Neural cell (in vitro differentiated cells): Measurements from ENCODE around the gene TRMT2A. TPM values are rescaled to one million over a fixed set of nuclear protein-coding genes. Genes with fewer than 3 reads are reported as not detected.

ENCODE experiments used
- H2AFZ ChIP-seq: fragments of 200-600, 300-800 bp; sonication (generic), shearing (Covaris generic); 2 replicates; pipeline ENCODE4 v1.6.0; 2014; ENCODE audit warnings: low read depth, mild to moderate bottlenecking, antibody characterized with exemption, low read length, moderate library complexity
- H3F3A ChIP-seq: fragments of 200-600 bp; shearing (Covaris generic); 2 replicates; pipeline ENCODE4 v1.6.1; 2016; ENCODE audit warnings: mild to moderate bottlenecking, moderate library complexity, mixed read lengths, antibody characterized with exemption, low read length; ENCODE audit not compliant: insufficient read depth, poor library complexity, severe bottlenecking
- H3K27ac ChIP-seq: fragments of 200-600, 300-800 bp; sonication (generic), shearing (Covaris generic); 2 replicates; pipeline ENCODE4 v1.5.1; 2014; ENCODE audit warnings: mild to moderate bottlenecking, low read length, moderate library complexity
- H3K27me3 ChIP-seq: fragments of 300-800, 200-600 bp; sonication (generic), shearing (Covaris generic); 2 replicates; pipeline ENCODE4 v1.6.0; 2014; ENCODE audit warnings: mild to moderate bottlenecking, low read depth, low read length, moderate library complexity; ENCODE audit not compliant: insufficient read depth
- H3K36me3 ChIP-seq: fragments of 300-800, 200-600 bp; sonication (generic), shearing (Covaris generic); 2 replicates; pipeline ENCODE4 v1.5.1; 2014; ENCODE audit warnings: mild to moderate bottlenecking, antibody characterized with exemption, low read length, moderate library complexity; ENCODE audit not compliant: insufficient read depth
- H3K4me2 ChIP-seq: fragments of 300-800, 200-600 bp; sonication (generic), shearing (Covaris generic); 2 replicates; pipeline ENCODE4 v1.6.0; 2014; ENCODE audit warnings: mild to moderate bottlenecking, low read length
- H3K4me3 ChIP-seq: fragments of 300-800, 200-600 bp; sonication (generic), shearing (Covaris generic); 2 replicates; pipeline ENCODE4 v1.5.1; 2014; ENCODE audit warnings: mild to moderate bottlenecking, low read length, moderate library complexity
- H3K79me2 ChIP-seq: fragments of 200-600 bp; shearing (Covaris generic); replicated peaks from 2 replicates; pipeline ENCODE4 v1.6.0; 2014; ENCODE audit warnings: mild to moderate bottlenecking, low read length, moderate library complexity; ENCODE audit not compliant: insufficient read depth
- H3K9ac ChIP-seq: fragments of 300-800, 200-600 bp; sonication (generic), shearing (Covaris generic); 2 replicates; pipeline ENCODE4 v1.6.1; 2016; ENCODE audit warnings: mild to moderate bottlenecking, low read length, mixed read lengths
- H3K9me2 ChIP-seq: fragments of 200-600 bp; shearing (Covaris generic); 2 replicates; pipeline ENCODE4 v1.6.1; 2016; ENCODE audit warnings: mild to moderate bottlenecking, low read length, mixed read lengths; ENCODE audit not compliant: insufficient read depth
- H3K9me3 ChIP-seq: fragments of 200-600, 300-800 bp; sonication (generic), shearing (Covaris generic); 2 replicates; pipeline ENCODE4 v1.6.1; 2016; ENCODE audit warnings: mild to moderate bottlenecking, mixed run types, low read length, moderate library complexity, mixed read lengths
- H4K20me1 ChIP-seq: fragments of 200-600 bp; shearing (Covaris generic); 2 replicates; pipeline ENCODE4 v1.6.1; 2016; ENCODE audit warnings: mild to moderate bottlenecking, mixed run types; ENCODE audit not compliant: insufficient read depth
- CTCF ChIP-seq: fragments of 450-650 bp; IDR thresholded peaks from 2 replicates; pipeline ENCODE4 v1.5.1; 2014; ENCODE audit warnings: antibody characterized with exemption, mild to moderate bottlenecking, moderate library complexity; ENCODE audit not compliant: poor library complexity, severe bottlenecking
- EP300 ChIP-seq: fragments of 450-650 bp; conservative IDR thresholded peaks from 2 replicates; pipeline ENCODE4 v1.6.1; 2014; ENCODE audit warnings: antibody characterized with exemption, mild to moderate bottlenecking, moderate library complexity; ENCODE audit not compliant: poor library complexity, severe bottlenecking
- EZH2 ChIP-seq: fragments of 200-600, 300-800 bp; shearing (Covaris generic), sonication (generic); IDR thresholded peaks from 2 replicates; pipeline ENCODE4 v1.6.1; 2014; ENCODE audit warnings: antibody characterized with exemption, low read length, borderline replicate concordance, mild to moderate bottlenecking; ENCODE audit not compliant: insufficient read depth, poor library complexity, severe bottlenecking
- MXI1 ChIP-seq: fragments of 450-650 bp; conservative IDR thresholded peaks from 2 replicates; pipeline ENCODE4 v1.6.1; 2014; ENCODE audit warnings: antibody characterized with exemption, mild to moderate bottlenecking; ENCODE audit not compliant: poor library complexity, severe bottlenecking
- POLR2AphosphoS5 ChIP-seq: IDR thresholded peaks from 2 replicates; pipeline ENCODE4 v1.6.1; 2012
- RAD21 ChIP-seq: fragments of 450-650 bp; conservative IDR thresholded peaks from 2 replicates; pipeline ENCODE4 v1.6.1; 2014; ENCODE audit warnings: antibody characterized with exemption, mild to moderate bottlenecking, moderate library complexity
- REST ChIP-seq: IDR thresholded peaks from 2 replicates; pipeline ENCODE4 v1.6.1; 2012; ENCODE audit warnings: borderline replicate concordance
- SMC3 ChIP-seq: fragments of 450-650 bp; conservative IDR thresholded peaks from 2 replicates; pipeline ENCODE4 v1.6.1; 2014; ENCODE audit warnings: antibody characterized with exemption, mild to moderate bottlenecking, moderate library complexity; ENCODE audit not compliant: poor library complexity
- TAF1 ChIP-seq: IDR thresholded peaks from 2 replicates; pipeline ENCODE4 v1.6.1; 2012; ENCODE audit warnings: low read depth
- polyA plus RNA-seq: library from polyadenylated mRNA; depleted of rRNA; stranded (reverse); fragments of >200 nt; gene quantifications from 2 replicates; pipeline ENCODE4 v1.2.3, GENCODE V29; 2014

The TRMT2A gene
- polyA plus RNA-seq, 1 donor from 2014 or later: 96.7 TPM

GRCh38 chr22:20145206-20145831 lies 28.3 kb upstream of the TRMT2A start:
- H2AFZ ChIP-seq: no peak overlapping the region
- no peaks in the 10 kb centered on the region for H4K20me1 ChIP-seq
- H3K27me3 ChIP-seq: no peaks in the 10 kb centered on the region
- no peak overlapping the region for H3K27ac ChIP-seq
- no peak overlapping the region for H3K4me2 ChIP-seq
- H3K9ac ChIP-seq: no peak overlapping the region
- H3K36me3 ChIP-seq: no peaks in the 10 kb centered on the region
- H3K9me2 ChIP-seq: no peaks in the 10 kb centered on the region
- H3K4me3 ChIP-seq: no peak overlapping the region
- H3K9me3 ChIP-seq: no peaks in the 10 kb centered on the region
- no peaks in the 10 kb centered on the region for H3F3A ChIP-seq
- H3K79me2 ChIP-seq: no peaks in the 10 kb centered on the region
- TF ChIP-seq CTCF: no peak
- no peak for TF ChIP-seq REST
- no peak for TF ChIP-seq TAF1
- TF ChIP-seq RAD21: no peak
- TF ChIP-seq SMC3: no peak
- TF ChIP-seq POLR2AphosphoS5: no peak
- TF ChIP-seq EZH2: no peak
- no peak for TF ChIP-seq MXI1
- TF ChIP-seq EP300: no peak

- Histone ChIP-seq H3F3A (no peaks in the 10 kb centered on the region), H3K9ac (no peak overlapping the region), H2AFZ (no peak overlapping the region), H3K4me2 (no peak overlapping the region), H3K27ac (no peak overlapping the region), H3K4me3 (no peak overlapping the region), H3K9me2 (no peaks in the 10 kb centered on the region), H3K79me2 (no peaks in the 10 kb centered on the region), H3K9me3 (no peaks in the 10 kb centered on the region), H3K27me3 (no peaks in the 10 kb centered on the region), H4K20me1 (no peaks in the 10 kb centered on the region), H3K36me3 (no peaks in the 10 kb centered on the region)
- TF ChIP-seq EZH2: no peak
- TF ChIP-seq CTCF: no peak
- no peak for TF ChIP-seq TAF1
- TF ChIP-seq MXI1: no peak
- TF ChIP-seq POLR2AphosphoS5: no peak
- TF ChIP-seq SMC3: no peak
- TF ChIP-seq RAD21: no peak
- TF ChIP-seq EP300: no peak
- no peak for TF ChIP-seq REST
Observed at GRCh38 chr22:20143883-20144665, 27.0 kb upstream of the TRMT2A start.
